Loucy (cell line): ENCODE data around the gene LY86.

Experiments used
- EZH2phosphoT487 ChIP-seq: fragments of 200-600 bp; IDR thresholded peaks from 2 replicates; pipeline ENCODE4 v1.6.1; 2018; ENCODE audit warnings: antibody characterized with exemption, mild to moderate bottlenecking, moderate library complexity, borderline replicate concordance
- TF ChIP-seq, protein P1 (sequence below): fragments of 200-600 bp; sonication (generic); conservative IDR thresholded peaks from 2 replicates; pipeline ENCODE4 v1.5.1; 2014; ENCODE audit warnings: mild to moderate bottlenecking, antibody characterized with exemption, low read length

DNA sequence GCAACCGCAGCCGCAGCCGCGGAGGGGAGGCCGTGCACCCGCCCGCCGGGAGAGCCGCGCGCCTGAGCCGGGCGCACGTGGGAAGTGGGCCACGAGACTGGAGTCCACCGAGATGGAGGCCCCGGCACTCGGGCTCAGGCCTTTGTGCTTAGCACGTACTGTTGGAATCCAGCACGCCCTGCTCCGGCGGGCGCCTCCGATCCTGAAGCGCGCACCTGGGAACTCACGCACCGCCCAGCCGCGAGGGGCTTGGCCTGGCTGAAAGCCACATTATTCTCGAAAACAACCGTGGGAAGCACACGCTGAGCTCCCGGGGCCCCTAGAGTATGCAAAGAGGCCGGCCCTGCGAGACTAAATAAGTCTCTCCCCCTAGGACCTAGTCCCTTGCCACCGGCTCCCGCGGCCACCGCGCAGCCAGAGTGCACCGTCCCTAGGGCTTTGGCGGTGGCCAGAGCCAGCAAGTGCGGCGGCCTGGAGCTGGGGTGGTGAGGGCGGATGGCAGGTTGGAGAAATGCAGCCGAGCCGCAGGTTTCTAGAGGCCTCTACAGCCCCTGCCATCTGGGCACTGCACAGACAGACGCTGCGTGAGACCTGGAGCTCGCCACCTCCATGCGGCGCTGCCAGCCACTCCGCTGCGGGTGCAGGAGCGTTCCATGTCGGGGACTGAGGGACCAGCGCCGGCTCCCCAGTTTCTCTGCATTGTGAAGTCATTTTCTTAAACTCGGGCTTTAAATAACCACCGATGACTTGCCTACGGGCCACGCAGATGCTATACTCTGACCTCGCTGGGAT, 42.0 kb upstream of the LY86 start:
- TF ChIP-seq, protein P1, sequence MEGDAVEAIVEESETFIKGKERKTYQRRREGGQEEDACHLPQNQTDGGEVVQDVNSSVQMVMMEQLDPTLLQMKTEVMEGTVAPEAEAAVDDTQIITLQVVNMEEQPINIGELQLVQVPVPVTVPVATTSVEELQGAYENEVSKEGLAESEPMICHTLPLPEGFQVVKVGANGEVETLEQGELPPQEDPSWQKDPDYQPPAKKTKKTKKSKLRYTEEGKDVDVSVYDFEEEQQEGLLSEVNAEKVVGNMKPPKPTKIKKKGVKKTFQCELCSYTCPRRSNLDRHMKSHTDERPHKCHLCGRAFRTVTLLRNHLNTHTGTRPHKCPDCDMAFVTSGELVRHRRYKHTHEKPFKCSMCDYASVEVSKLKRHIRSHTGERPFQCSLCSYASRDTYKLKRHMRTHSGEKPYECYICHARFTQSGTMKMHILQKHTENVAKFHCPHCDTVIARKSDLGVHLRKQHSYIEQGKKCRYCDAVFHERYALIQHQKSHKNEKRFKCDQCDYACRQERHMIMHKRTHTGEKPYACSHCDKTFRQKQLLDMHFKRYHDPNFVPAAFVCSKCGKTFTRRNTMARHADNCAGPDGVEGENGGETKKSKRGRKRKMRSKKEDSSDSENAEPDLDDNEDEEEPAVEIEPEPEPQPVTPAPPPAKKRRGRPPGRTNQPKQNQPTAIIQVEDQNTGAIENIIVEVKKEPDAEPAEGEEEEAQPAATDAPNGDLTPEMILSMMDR: no peak
- TF ChIP-seq EZH2phosphoT487: no peak
